Left ventricle myocardium inferior (tissue), 1 donor: ENCODE data around the gene U2SURP. TPM values are rescaled to one million over a fixed set of nuclear protein-coding genes. Genes with fewer than 3 reads are reported as not detected.
"Not testable (repeated sequence)": the region's sequence is repeated elsewhere in the genome, so short reads cannot be mapped to it uniquely, and the experiment has no call there.

ENCODE experiments used
- DNase-seq: peaks from one replicate; pipeline ENCODE4 v3.0.0-alpha.2; 2020
- H3K27ac ChIP-seq: fragments of 200-600 bp; replicated peaks from 2 replicates; pipeline ENCODE4 v1.8.0; 2021
- H3K27me3 ChIP-seq: fragments of 200-600 bp; 2 replicates; pipeline ENCODE4 v1.8.0; 2021; ENCODE audit warnings: low read depth
- H3K36me3 ChIP-seq: fragments of 200-600 bp; 2 replicates; pipeline ENCODE4 v1.8.0; 2021
- H3K4me1 ChIP-seq: fragments of 200-600 bp; 2 replicates; pipeline ENCODE4 v1.8.0; 2021
- H3K4me3 ChIP-seq: fragments of 200-600 bp; 2 replicates; pipeline ENCODE4 v1.8.0; 2021; ENCODE audit warnings: mild to moderate bottlenecking, moderate library complexity
- H3K9me3 ChIP-seq: fragments of 200-600 bp; replicated peaks from 2 replicates; pipeline ENCODE4 v1.8.0; 2021
- CTCF ChIP-seq: fragments of 200-600 bp; IDR thresholded peaks from 2 replicates; pipeline ENCODE4 v1.8.0; 2021; ENCODE audit warnings: antibody characterized with exemption, mild to moderate bottlenecking, borderline replicate concordance
- intact Hi-C: fragments of 100-400 bp; cut with micrococcal nuclease; formaldehyde crosslinking; loops from one replicate; pipeline ENCODE4 v1.11.0; 2022
- total RNA-seq: library from RNA; stranded (reverse); fragmentation: NEBNext Ultra II Directional; extraction: Animal tissue kit (Norgen Biotek cat#: 25700); gene quantifications from one replicate; pipeline ENCODE4 v1.2.1, GENCODE V29; 2021
- donor health status: DM: no; HTN: yes; CAD: no; lungs with severe emphysema.

The U2SURP gene
- total RNA-seq, 1 donor from 2014 or later = 43.7 TPM

GRCh38 chr3:142987707-142988106, 13.7 kb upstream of the U2SURP start:
- Histone ChIP-seq H3K36me3 (no peaks in the 10 kb centered on the region), H3K4me3 (peak overlapping the region; percentile 11), H3K27me3 (no peaks in the 10 kb centered on the region), H3K27ac (peak overlapping the region; percentile 67), H3K4me1 (peaks cover 10% of the 10 kb centered on the region), H3K9me3 (no peaks in the 10 kb centered on the region)
- TF ChIP-seq CTCF = no peak
- DNase-seq = peak; percentile 22
- intact Hi-C loops = loop anchor here (2.0 kb wide), 1 partner anchor 159 kb away; no protein-coding TSS in a partner anchor

GRCh38 chr3:142988221-142988620, 13.1 kb upstream of the U2SURP start:
- DNase-seq, H3K36me3 ChIP-seq, H3K27me3 ChIP-seq, H3K4me1 ChIP-seq, H3K4me3 ChIP-seq, intact Hi-C loops, H3K9me3 ChIP-seq: not testable (repeated sequence)
- H3K27ac ChIP-seq = peak overlapping the region; percentile 67

- intact Hi-C loops, H3K4me3 ChIP-seq: not testable (repeated sequence)
- H3K4me1 ChIP-seq = peaks cover 15% of the 10 kb centered on the region
Measured at GRCh38 chr3:142988826-142989225, 12.5 kb upstream of the U2SURP start.

GRCh38 chr3:142990721-142991120, 10.6 kb upstream of the U2SURP start:
- Histone ChIP-seq H3K36me3 (no peaks in the 10 kb centered on the region), H3K4me1 (peaks cover 17% of the 10 kb centered on the region), H3K9me3 (no peaks in the 10 kb centered on the region), H3K4me3 (no peak overlapping the region), H3K27me3 (no peaks in the 10 kb centered on the region), H3K27ac (no peak overlapping the region)
- intact Hi-C loops = no loop called here
- no peak for DNase-seq
- TF ChIP-seq CTCF = no peak

More at GRCh38 chr3:142988826-142989225, 12.5 kb upstream of the U2SURP start:
- not testable (repeated sequence) for DNase-seq, H3K36me3 ChIP-seq, H3K27me3 ChIP-seq, H3K27ac ChIP-seq, H3K9me3 ChIP-seq

GRCh38 chr3:142992323-142992722, 9.0 kb upstream of the U2SURP start:
- DNase-seq = no peak
- intact Hi-C loops = no loop called here
- no peak overlapping the region for H3K27ac ChIP-seq
- H3K36me3 ChIP-seq = no peaks in the 10 kb centered on the region
- no peak overlapping the region for H3K4me3 ChIP-seq
- H3K27me3 ChIP-seq = no peaks in the 10 kb centered on the region
- no peak for TF ChIP-seq CTCF
- peaks cover 16% of the 10 kb centered on the region for H3K4me1 ChIP-seq
- H3K9me3 ChIP-seq = no peaks in the 10 kb centered on the region

- Histone ChIP-seq H3K4me1 (peaks cover 15% of the 10 kb centered on the region), H3K27me3 (no peaks in the 10 kb centered on the region), H3K36me3 (no peaks in the 10 kb centered on the region), H3K27ac (no peak overlapping the region), H3K4me3 (no peak overlapping the region), H3K9me3 (no peaks in the 10 kb centered on the region)
- intact Hi-C loops = no loop called here
- peak; percentile 73 for TF ChIP-seq CTCF
- peak; percentile 53 for DNase-seq
Measured at GRCh38 chr3:142993958-142994442, 7.4 kb upstream of the U2SURP start.
